ENCODE data around the gene G0S2.

GRCh38 chr1:209652121-209652735 lies 23.0 kb upstream of the G0S2 start, which contains the start of gene LAMB3:
- TF ChIP-seq CTCF (IDR thresholded peaks at IDR 0.05) = no peak
- no peak for TF ChIP-seq POLR2AphosphoS5 (IDR thresholded peaks at IDR 0.05)
- TF ChIP-seq POLR2A (IDR thresholded peaks at IDR 0.05) = no peak
- TF ChIP-seq EP300 (IDR thresholded peaks at IDR 0.05) = no peak

All from gastroesophageal sphincter (tissue), 3 donors.